GM18868 (cell line): ENCODE data around the gene PKM.

Source experiments
- ATAC-seq: cut with Tn5 transposase; IDR thresholded peaks from one replicate; pipeline ENCODE4 v1.9.1; 2021; ENCODE audit warnings: mild to moderate bottlenecking, moderate library complexity; ENCODE audit not compliant: unreplicated experiment

The PKM gene

DNA sequence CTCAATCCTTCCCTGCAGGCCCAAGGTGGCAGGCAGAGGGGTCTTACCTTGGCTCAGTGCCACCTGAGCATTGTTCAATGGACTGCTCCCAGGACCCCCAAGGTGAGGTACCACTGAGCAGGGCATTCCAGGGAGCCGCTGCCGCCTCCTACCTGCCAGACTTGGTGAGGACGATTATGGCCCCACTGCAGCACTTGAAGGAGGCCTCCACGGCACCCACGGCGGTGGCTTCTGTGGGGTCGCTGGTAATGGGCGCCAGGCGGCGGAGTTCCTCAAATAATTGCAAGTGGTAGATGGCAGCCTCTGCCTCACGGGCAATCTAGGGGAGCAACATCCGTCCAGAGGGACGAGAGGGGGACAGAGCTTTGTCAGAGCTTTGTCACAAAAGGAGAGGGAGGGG is 28.7 kb downstream of the PKM start:
- no peak for ATAC-seq

DNA sequence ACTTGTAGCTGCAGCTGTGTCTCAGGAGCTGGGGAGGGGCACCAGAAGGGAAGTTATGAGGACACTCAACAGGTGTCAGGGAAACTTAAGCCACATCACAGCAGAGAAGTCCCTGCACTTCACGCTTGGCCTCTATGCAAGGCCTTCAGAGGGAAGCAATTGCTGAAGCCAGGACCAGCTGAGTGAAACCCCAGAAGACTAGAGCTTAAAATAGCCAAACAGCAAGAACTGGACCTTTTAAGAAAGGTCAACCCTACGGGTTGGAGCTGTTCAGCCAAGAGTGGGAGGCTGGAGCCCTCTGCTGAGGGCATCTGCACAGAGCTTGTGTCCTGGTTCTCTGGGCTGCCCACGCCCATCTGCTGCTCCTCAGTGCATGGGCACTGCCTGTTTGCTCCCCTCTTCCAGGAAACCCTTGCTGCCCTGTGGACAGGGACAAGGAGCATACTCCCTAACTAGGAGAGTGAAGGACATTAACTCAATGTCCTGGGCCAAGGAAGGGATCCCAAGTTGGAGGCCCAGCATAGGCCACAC is 29.5 kb downstream of the PKM start:
- ATAC-seq = no peak

DNA sequence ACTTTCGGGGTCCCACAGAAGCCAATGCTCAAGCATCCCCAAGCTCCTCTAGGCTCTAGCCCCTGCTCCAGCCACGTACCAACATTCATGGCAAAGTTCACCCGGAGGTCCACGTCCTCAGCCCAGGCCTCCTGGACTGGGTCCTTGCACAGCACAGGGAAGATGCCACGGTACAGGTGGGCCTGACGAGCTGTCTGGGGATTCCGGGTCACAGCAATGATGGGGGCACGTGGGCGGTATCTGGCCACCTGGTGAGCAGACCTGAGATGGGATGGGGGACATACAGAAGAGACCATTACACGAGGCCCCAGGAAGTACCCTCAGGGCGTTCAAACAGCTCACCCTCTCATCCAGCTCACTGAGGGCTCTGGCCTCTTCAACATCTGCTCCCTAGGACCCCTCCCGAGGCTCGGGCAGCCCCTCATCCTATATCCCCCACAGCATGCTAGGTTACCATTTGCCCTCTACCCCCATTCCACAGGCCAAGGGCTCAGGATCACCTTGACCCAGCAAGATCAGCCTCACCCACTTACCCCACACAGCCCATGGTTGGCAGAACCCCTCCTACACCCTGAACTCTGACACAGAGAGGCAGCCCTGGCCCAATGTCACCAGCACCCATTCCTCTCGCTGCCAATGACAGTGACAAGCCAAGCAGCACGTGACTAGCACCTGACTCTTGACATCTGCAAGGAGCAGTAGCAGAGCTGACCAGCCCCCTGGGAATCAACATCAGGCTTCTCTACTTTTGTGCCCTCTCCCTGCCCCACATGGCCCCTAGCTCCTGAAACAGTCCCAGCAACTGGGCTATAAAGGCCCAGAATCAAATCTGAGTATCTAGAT is 30.4 kb downstream of the PKM start:
- no peak for ATAC-seq

DNA sequence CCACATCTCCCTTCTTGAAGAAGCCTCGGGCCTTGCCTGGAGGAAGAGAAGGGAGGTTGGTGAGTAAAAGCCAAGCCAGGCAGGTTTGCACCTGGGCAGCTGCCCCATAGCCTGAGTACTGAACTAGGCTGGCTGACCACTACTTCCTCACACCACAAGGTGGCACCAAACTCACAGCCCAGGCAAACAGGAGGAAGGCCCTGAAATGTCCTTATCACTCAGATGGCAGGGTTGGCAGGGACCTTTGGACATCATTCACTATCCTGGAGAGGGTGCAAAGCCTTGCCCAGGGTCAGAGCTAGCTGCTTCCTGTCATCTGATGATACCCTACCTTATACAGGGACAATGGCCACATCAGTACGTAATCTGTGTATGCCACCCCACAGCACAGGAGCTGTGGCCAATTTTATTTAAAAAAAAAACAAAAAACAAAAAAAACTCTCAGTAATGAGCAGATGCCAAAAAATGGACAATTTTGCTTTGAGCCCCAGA is 31.2 kb downstream of the PKM start:
- no peak for ATAC-seq

DNA sequence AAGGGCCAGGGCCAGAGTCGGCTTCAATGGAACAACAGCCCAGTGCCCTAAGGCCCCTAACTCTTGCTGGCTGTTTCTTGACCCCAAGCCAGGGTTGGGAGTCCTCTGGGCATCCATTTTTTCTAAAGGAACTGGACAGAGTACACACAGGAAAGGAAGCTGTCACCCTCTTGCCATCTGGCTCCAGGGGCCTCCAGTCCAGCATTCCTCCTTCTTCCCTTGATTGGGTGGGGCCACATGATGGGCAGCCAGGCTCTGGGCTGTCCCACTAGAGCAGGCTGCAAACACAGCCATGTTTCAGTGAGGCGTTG is 31.8 kb downstream of the PKM start:
- ATAC-seq = no peak

DNA sequence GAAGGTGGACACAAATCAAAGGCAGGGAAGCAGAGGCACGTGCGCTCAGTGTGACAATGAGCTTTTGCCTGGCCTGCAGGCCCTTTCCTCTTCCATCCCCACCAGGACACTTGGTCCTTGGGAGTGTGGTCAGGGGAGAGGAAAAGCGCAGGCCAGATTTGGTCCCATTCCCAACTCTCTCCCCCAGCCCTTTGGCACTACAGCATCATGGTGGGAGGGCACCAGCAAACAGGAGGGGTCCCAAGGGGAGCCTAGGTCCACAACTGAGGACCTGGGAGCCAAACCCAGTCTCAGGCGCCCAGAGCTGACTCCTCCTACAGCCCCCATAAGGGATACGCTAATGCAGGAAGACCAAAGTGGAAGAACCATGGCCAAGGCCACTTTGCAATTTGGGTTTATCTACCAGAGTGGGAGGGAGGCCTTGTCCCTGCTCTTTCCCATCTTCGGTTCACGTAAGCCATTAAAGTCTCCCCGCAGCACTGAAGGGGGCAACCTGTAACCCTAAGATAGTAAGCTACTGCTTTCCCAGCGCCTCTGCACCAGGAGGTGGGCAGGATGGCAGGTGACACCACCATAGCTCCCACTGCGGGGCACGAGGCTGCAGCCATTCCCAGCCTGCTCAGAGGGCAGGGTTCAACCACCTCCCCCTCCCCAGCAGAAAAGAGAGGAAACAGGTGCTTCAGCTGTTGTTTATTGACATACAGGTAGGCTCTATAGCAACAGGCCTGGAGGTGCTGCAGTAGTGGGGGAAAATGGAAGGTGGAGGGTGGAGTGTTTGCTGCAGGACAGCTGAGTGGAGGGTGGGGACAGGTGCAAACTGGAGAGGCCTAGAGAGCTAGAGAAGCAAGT is 32.4 kb downstream of the PKM start:
- ATAC-seq = peak; percentile 3

DNA sequence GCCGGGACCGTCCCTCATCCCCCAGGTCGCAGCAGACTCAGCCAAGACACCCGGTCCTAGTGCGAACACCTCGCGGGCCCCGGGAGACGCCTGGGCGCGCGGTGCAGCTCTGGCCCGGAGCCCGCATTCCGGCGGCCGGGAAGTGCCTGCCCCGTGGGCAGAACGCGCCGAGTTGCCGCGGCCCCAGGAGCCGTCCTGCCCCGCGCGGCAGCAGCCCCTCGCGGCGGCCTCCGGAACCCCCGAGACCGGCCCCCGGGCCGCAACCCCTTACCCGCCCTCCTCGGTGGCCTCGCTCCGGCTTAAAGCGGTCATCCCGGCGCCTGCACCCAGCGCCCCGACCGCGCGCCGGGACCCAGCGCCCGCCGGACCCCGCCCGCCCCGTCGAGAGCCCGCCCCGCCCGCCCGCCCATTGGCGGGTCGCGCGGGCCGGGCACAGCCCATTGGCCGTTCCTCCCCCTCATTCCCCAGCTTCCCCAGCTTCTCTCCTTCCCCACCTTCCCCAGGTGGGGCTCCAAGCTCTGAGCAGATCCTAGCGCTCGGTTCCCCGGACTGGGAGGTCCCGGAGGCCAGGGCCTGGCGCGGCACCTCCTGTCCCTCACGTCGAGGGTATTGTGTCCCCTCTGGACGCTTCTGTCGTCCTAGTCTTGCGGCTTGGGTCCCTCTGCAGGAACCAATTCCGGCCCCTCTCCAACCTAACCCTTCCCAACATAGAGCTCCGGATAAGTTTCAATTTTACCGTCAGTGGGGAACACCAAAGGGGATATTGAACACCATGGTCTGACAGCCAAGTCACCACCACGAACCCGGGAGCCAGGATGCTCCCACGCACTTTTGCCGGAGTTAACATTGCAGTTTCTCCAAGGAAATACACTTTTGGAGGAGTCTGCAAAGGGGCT is 33.3 kb downstream of the PKM start, which contains the start of gene GRAMD2A:
GRAMD2A (minus strand) TSS at position 328 of the 896 bp plus-strand sequence.
- peak; percentile 47 for ATAC-seq

DNA sequence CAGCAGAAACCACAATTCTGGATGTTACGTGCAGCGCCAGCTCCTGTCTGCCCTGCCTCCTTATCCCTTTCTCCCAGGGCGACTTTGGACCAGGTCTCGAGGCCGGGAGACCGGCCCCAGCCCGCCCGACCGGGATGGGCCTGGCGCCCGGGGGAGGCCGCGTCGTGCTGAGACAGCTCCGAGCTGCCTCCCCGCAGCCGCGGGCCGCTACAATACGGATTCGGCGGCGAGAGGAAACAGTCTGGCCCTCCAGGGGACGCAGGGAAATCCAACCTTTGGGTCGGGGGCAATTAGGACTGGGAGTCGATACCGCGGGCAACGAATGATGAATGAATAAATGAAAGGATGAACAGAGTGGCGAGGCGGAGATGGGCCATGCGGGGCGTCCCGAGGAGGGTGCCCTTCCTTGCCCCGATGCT is 33.9 kb downstream of the PKM start:
- no peak for ATAC-seq

DNA sequence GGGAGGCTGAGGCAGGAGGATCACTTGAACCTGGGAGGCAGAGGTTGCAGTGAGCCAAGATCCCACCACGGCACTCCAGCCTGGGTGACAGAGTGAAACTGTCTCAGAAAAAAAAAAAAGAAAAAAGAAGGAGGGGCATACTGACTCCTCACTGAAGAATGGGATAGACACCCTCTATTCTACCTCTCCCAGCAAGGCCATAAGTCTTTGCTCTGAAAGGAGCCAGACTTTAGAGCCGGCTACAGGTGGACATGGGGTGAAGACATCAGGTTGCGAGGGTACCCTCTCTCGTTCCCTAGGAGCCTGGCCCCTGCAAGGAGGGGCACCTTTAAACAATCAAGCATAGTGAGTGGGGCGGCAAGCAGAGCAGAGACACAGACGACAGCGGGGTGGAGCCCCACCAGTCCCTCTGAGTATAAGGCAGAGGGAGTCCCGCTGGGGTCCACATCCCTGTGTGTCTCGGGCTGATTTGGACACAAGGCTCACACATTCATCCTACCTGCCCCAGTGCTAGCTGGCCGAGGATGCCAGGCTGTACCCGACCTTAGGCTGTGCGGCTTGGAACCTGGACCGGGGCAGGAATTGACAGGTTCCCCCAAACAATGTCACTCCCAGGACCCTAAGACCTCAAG is 34.5 kb downstream of the PKM start:
- ATAC-seq = no peak

DNA sequence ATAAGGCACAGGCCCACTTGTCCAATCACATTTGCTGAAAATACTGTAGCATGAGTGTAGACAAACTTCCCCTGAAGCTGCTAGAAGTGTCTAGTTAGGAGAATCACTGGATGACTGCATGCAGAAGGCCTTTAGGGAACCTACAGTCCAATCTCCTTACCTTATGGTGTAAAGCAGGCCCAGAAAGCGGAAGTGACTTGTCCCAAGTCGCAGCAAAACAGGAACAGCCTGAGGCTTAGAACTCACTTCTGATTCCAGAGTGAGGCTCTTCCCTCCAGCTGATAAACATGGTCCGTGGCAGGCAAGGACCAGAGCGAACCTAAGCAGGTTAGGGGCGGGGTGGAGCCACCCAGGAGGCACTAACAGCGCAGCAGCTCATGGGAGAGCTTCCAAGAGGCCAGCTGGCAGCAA is 35.9 kb downstream of the PKM start:
- no peak for ATAC-seq

DNA sequence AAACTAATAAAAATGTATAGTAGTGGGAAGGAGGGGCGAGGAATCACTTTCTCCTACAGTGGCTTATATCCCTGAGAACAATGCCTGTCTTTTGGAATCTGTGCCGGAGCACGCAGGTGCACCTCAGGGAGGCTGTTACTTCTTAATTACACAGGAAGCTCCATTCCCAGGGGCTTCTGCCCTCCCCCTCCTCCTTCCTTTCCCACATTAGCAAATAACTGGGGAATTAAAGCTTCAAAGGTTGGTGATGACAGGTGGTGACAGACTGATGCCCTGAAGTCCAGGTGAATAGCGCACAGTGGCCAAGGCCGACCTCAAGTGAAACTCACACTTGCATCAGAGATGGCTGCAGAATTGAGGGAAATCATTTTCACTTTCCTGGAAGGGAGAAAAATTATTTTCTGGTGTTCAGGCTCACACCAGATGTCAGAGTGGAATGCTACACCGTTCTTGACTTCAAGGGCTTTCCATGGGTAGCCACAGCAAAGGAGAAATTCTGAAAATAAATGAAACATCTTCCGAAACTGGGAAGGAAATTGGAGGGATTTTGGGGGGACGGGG is 37.1 kb downstream of the PKM start:
- no peak for ATAC-seq

DNA sequence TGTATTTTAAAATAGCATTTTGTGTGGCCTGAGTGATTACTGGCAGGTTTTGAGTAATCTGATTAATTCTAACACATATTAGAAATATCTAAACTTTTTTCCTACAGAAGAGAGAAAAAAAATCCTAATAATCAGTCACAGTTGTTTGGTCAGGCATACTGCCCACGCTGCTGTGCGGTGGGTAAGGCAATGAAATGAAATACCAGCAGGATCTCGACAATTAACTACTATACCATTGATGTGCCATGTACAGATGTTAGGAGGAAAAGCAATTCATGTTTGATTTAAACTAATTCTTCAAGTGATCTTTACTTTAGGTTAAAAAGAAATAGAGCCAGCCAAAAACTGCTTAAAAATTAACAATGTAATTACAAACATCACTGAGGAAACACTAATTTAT is 38.6 kb downstream of the PKM start:
- no peak for ATAC-seq

DNA sequence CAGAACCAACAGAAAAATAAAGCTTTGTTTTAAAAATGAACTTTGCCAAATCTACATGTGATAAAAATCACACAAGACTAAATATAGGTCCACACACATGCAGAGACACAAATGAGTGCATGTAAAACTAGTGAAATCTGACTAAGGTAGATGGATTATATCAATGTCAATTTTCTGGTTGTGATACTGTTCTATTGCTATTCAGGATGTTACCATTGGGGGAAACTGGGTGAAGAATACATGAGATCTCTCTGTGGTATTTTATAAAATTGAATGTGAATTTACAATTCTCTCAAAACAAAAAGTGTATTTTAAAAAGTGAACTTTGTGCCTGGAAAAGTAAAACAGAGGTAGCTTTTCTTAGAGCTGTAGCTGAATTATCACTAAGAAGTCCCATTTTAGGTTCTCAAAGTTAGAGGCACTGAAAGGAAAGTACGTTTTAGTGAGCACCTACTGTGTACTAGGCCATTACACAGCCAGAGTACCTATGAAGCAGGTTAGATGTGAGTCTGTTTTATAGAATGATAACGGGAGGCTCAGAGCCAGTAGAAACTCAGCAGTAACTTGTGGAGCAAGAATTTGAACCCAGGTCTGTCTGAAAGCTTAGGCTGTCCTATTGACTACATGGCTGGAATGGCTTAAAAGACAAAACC is 41.6 kb downstream of the PKM start:
- ATAC-seq = no peak

DNA sequence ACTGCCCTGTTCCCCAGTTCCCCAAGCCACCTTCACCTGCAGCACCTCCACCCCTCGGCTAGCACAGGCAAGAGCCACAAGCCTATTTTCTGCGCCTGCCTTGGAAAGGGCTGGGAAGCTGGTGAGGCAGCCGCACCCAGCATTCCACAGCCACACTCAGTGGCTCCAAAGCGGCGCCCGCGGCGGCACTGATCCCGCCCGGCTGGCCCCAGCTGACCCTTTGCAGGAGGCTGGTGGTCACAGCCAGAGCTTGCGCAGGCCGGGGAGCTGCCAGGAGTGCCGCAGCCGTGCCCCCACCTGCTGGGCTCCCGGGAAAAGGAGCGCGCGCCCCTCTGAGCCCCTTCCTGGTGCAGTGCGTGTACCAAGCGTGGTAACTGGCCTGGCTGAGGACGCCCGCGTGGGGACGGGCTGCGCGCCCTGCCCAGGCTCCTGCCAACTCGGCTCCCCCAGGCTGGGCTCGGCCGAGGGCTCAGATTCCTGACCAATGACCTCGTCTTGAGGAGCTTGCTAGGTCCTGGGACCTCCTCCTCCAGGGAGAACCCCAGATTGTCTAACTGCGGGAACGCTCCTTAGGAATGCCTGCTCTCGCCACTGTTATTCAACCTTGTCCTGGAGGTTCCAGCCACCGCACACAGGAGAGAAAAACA is 46.7 kb downstream of the PKM start:
- ATAC-seq = no peak

DNA sequence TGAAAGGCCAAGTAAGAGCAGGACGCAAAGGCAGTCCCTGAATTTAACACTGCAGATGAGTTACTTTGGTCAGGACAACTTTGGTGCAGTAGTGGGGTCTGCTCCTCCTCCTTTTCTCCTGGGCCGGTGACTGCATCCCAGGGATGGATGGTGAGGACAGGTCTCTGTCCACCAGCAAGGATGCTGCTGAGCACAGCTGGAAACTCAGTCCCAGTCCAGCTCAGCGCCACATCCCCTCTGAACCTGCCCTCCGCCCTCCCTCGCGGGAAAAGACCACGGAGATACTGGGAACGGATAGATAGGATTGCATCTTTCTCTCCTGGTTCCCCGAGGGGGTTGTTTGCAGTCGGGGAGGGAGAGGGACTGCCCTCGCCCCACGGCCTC is 47.2 kb downstream of the PKM start:
- ATAC-seq = no peak

DNA sequence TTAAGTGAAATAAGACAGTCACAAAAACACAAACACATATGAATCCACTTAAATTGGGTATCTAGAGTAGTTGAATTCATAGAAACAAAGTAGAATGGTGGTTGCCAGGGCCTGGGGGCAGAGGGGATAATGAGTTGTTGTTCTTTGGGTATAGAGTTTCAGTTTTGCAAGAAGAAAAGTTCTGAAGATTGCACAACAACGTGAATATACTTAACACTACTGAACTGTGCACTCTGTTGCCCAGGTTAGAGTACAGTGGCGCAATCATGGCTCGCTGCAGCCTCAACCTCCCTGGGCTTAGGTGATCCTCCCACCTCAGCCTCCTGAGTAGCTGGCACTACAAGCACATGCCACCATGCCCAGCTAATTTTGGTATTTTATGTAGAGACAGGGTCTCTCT is 48.3 kb downstream of the PKM start:
- no peak for ATAC-seq

DNA sequence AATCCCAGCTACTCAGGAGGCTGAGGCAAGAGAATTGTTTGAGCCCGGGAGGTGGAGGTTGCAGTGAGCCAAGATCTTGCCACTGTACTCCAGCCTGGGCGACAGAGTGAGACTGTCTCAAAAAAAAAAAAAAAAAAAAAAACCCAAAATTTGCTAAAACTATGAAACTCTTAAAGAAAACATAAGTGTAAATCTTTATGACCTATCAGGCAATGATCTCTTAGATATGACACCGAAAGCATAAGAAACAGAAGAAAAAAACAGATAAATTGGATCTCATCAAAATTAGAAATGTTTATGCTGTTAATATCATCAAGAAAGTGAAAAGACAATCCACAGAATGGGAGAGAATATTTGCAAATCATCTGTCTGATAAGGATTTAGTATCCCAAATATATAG is 48.7 kb downstream of the PKM start:
- ATAC-seq = no peak

DNA sequence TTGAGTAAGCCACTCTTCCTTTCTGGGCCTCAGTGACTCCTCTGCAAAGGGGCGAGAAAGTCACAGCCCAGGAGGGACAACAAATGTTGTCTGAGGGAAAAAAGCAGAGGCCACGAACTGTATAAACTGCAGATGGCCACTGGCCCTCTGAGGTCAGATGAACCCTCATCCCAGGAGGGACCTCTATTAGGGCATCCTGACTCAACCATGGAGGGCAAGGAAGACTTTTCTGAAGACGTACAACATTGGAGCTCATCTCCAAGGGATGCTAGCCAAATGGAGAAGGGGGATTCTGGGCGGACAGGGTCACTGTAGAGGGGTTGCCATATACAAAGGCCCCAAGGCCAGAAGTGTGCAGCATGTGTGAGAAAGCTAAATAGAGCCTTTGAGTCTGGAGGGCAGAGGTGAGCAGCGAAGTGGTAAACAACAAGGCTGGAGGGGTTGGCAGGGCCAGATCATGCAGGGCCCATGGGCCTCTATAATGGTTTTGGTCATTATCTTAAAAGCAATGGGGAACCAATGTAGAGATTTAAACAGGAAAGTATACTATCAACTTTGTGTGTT is 50.1 kb downstream of the PKM start:
- ATAC-seq = no peak
